H54 (cell line): ENCODE results near the gene ROR1.

Source experiments
- DNase-seq: peaks from one replicate; pipeline ENCODE4 v3.0.0; 2011; ENCODE audit warnings: low spot score, mixed read lengths; ENCODE audit not compliant: insufficient read length
- FAIRE-seq: peaks from 3 replicates; lab custom pipeline; 2011; peaks lifted over from hg19 to GRCh38; lab: Jason Lieb, UNC
- POLR2A ChIP-seq: IDR thresholded peaks from 2 replicates; pipeline ENCODE4 v1.6.1; 2011; ENCODE audit warnings: low read depth, mild to moderate bottlenecking, low read length

ROR1 gene

DNA sequence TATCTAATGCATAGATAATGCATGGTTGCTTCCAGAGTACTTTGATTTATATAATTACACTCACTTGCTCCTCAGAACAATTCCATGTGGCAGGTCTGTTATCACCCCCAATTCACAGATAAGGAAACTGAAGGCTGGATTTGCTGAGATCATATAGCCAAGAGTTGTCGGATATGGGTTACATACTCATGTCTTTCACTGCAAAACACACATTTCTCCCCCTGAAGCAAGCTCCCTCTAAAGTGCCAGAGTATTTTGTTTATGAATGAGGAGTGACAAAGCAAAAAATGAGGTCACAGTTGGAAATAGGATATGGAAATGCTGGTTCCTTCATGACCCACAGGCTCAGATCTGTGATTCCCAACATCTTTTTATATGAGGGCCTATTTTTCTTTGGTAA lies 134.2 kb downstream of the ROR1 start:
- DNase-seq (no peak), FAIRE-seq (no peak)
- no peak for TF ChIP-seq POLR2A

DNA sequence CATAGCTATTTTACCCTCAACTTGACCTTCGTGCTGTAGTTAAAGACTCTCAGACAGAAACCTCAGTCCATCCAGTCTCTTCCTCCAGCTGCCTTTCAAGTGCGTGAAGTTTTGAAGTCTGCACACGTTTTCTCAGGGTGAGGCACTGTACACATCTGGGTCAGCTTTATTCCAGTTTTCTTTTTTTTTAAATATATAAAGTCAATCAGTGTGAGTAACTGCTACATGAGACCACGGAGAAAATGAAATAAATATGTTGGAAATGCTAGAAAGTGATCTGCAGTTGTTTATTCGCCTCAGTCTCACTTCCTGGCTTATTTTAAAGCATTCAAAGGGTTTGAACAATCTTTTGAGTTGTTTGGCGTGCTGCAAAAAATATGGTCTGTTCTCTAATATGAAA lies 135.7 kb downstream of the ROR1 start:
- DNase-seq, result no peak
- no peak for FAIRE-seq
- TF ChIP-seq POLR2A, result no peak

DNA sequence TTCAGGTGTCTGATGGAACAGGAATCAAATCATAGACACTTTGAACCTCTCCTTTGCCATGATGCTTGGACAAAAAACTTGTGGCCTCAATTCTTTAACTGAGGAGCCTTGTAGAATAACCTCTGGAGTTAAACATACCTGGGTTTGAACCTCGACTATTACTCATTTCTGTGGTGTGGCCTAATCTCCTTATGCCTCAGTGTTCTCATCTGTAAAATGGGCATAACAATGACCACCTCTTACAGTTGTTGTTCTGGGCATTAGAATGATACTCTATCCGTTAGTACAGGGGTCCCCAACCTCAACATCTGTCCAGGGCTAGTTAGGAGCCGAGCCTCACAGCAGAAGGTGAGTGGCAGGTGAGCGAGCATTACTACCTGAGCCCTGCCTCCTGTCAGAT lies 137.2 kb downstream of the ROR1 start:
- DNase-seq (no peak), FAIRE-seq (no peak)
- no peak for TF ChIP-seq POLR2A

DNA sequence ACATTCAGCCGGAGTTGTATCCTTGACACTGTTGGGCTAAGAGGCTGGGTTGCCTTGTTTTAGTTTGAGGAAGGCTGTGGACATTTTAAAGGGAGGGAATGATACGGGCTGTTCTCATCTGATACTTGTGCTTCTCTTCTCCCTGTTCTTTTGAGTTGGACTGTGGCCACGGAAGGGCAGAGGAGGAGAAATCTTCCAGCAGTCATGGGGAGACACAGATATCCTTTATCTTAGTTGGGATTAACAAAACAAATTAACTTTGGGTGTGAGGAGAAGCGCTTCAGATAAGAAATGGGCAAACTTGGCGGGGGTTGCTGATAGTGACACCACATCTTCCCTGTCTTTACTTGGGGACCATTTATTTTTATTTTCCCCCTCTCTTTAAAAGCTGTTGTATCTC lies 138.8 kb downstream of the ROR1 start:
- FAIRE-seq, result no peak
- TF ChIP-seq POLR2A, result no peak
- DNase-seq, result no peak

DNA sequence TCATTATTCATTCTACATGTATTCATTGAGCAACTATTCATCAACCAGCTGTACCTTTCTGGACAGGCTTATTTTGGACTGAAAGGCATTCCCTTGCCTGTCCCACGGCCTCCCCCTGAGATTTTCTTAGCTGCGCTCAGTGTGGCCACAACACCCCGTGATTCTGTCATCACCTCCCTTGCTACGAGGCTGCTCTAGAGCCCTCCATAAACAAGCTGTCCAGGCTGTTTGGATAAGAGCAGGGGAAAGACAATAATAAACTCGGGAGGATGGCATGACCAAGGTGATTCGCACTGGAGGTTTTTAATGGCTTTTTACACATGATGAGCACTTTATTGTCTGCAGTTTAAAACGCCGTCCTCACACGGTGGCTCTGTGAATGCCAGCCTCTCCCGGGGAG lies 139.7 kb downstream of the ROR1 start:
- TF ChIP-seq POLR2A, result no peak
- FAIRE-seq (no peak), DNase-seq (no peak)

DNA sequence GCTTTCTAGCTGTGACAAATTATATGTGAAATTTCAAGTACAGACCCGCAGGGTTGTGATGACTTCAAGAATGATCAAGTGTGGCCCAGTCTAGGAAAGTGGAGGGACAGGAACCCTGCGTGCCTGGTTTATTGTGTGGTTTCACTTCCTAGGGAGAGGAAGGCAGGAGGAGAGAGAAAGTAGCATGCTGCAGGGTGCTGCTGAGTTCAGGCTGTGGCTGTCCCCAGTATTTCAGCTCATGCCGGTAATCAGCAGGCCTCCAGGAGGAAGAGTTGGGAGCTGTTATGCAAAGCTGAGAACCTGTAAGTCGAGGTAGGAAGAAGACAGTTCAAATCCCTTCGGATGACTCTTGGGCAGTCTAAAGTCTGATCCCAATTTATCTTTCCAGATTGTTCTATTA lies 140.4 kb downstream of the ROR1 start:
- FAIRE-seq (no peak), DNase-seq (no peak)
- no peak for TF ChIP-seq POLR2A

DNA sequence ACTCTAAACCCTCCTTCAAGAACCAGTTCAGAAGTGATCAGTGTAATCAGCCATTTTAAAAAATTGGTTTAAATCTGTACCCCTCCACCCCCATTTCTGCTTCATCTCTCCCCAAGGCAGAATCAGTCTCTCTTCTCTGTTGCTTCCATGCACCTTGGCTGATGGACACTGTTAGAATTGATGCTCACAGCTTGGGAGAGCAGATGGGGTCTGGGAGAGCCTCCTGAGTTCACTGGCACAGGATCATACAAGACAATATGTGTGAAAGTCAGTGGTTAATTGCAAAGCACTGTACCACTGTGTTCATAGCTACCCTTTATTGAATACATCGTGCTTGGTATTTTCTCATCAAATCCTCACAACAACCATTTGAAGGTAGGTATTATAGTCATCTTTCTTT lies 140.9 kb downstream of the ROR1 start:
- DNase-seq (no peak), FAIRE-seq (no peak)
- TF ChIP-seq POLR2A, result no peak

DNA sequence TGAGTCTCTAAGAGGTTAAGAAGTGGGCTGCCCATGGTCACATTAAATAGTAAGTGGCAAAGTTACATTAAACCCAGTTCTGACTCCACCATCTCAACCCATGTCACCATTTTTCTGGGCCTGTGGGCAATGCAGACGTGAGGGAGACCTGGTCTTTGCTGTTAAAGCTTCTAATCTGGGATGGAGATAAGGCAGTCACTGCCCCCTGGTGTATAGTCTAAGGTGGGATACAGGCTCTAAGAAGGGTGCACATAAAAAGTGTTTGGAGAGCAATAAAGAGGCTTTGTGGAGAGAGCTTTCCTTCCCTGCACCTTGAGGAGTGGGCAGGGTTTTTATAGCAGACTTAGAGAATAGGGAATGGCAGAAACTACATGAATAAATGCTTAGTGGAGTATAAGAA lies 141.3 kb downstream of the ROR1 start:
- no peak for DNase-seq
- no peak for TF ChIP-seq POLR2A
- FAIRE-seq, result no peak

DNA sequence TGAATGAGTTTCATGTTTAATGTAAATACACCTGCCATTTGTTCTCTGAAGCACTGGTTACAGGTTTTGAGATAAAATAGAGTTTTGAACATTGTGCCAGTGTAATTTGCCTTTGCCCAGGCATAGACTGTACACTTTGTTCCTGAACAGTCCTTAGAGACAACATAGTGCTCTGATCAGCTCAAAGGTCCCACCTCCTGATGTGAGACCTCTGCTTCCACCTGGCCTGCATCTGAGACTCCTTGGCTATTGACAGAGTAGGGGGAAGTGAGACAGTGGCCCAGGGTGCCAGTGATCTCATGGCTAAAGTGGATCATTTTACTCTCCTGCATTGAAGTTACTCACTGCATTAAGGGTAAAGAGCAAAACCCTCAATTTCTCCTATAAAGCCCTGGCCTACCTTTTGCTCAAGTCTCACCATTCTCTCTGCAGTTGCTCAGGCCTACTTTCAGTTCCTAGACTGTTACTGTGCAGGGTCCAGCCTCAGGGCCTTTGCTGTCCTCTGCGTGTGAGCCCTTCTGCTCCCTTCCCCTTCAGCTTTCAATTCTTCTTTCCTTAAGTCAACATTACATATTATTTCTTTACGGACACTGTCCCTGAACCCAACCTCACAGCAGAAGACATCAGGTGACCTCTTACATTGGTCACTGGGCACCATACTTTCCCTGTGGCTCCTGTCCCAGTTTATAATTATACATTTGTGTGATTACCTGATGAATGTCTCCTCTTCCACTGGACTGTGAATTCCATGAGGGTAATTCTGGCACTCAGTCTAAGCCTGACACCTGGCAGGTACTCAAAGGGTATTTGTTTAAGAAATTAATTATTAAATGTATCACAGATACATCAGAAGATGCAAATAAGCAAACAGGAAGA lies 142.9 kb downstream of the ROR1 start:
- no peak for DNase-seq
- TF ChIP-seq POLR2A, result no peak
- FAIRE-seq, result no peak

DNA sequence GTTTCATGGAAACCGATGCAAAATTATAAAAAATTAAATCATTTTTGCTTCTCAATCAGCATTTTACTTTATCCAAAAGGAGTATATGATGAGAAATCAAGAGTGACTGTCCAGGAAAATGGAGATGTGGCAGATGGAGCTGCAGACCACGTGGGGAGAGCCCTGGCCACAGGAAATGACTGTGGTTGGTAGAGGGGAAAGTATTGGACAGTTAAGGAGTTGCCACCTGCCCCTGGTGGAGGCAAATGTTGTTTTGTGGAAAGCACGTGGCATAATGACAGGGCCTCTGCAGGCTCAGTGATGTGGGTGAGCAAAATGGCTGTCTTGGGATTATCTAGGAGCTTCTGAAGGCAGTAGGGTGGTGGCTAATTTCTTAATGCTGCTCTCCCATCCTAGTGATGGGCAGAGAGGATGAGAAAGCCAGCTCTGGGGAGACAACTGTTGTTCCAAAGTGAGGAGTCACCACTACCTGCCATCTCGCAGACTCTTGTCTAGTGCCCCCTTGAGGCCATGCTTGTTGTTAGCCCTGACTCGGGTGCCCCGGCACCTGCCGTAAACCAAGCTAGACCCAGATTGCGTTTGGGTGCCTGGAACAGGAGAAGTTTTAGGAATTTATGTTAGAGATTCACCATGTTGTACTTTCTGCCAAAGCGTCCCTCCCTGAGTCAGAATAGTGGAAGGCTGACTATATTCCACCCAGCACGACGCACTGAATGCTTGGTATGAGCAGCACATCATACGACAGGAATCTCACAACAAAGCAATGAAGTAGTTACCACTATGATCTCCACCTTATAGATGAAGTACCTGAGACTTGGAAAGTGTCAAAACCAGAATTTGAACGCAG lies 144.0 kb downstream of the ROR1 start:
- FAIRE-seq (no peak), DNase-seq (no peak)
- TF ChIP-seq POLR2A, result no peak

DNA sequence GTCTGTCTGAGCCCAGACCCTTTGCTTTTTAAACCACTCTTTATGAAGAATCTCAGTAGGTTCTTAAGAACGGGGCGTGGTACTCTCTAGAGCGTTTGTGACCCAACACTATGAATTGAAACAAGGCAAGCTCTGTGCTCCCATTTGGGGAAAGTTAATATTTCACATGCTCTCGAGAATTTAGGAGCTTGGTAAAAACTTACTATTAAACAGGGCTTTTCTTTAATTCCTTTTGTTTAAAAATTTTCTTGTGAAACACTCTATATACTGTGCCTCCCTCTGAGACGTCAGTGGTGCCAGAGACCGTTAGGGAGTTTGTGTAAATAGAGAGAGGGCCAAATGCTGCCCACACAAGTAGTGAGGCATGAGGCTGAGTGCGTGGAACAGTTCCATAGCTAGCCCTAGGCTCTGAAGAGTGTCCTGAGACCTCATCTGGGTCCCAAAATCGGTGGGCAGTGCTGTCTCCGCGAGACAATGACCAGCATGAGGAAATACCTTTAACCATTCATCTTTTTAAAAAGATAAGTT lies 144.7 kb downstream of the ROR1 start:
- no peak for TF ChIP-seq POLR2A
- DNase-seq, result no peak
- no peak for FAIRE-seq

DNA sequence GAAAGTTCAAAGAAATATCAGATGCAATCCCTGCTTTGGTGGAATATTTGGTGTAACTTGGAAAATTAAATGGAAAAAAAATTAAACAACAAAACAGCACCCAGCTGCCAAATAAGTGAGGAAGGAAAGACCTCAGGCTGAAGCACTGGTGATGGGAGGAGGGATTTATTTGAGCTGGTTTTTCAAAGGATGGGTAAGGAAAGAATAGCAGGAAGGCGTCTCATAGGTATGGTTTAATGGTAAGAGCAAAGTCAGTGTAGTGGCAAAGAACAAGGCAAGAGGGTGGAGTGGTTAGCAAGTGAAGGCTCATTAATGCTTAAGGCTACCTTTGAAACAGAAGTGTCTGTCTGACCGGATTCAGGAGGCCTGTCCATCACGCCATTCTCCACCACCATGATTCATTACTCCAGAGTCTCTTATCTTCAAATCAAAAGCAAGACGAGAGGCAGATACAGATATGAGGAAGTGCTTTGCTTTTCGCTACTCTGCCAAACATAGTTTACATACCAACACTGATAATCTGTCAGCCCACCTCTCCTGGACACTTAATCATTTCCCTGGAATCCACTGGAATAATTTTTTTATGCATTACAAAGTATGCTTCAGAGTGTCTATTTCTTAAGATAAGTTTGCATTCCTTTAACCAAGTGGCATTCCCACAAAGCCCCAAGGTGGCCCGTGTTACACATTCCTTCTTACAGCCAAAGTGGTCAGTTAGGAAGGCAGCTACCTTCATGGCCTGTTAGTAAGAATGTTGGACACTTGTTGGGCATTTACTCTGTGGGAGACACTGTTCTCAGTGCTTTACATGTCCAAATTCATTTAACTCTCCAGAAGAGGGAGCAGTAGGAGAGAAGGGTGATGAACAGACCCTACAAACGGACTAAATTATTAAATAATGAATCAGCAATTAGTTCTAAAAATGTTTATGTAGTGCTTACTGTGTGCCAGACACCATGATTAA lies 146.6 kb downstream of the ROR1 start:
- TF ChIP-seq POLR2A, result no peak
- DNase-seq (no peak), FAIRE-seq (peak; percentile 69)

DNA sequence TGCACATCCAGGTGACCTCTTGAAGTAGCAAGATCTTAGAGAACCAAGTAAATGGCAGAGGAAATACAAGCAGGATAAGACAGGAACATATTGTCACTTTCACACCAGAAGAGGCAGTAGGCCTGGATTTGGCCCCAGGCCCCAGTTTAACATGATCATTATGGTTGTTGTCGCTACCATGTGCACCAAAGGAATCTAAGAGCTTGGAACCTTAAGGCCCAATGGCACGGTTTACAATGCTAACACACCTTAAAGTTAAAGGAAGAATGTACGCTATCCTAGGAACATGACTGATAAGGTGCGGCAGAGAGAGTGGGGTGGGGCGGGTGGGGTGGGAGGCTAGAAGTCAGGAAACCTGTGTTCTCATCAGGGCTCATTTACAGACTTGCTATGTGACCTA lies 147.5 kb downstream of the ROR1 start:
- TF ChIP-seq POLR2A, result no peak
- no peak for FAIRE-seq
- DNase-seq, result no peak

DNA sequence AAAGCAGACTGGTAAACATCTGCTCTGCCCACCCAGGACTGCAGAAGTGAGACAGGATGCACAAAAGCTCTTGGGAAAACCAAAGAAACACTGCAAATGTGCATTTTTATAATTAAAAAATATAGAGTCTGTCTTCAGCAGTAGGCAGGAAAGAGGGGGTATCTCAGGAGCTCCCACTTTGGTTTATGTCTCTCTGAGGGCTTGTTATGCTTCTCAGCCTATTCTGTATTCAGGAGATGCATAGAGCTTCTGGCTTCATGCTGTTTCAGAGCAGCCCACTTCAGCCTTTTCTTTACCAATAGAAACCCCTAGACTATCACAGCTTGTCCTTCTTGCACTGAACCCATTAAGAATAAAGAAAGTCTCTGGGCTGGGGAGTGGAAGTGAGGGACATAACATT lies 148.0 kb downstream of the ROR1 start:
- no peak for TF ChIP-seq POLR2A
- FAIRE-seq, result no peak
- DNase-seq, result no peak
